NCI-H748 treated with DMSO at 0.1 percent for 48 hours (cell line): Measurements from ENCODE around the gene NUF2.
"Not testable (repeated sequence)": the region's sequence is repeated elsewhere in the genome, so short reads cannot be mapped to it uniquely, and the experiment has no call there.

ENCODE experiments used
- DNase-seq: peaks from one replicate; lab custom pipeline; 2025; lab: John Stamatoyannopoulos, UW

Gene NUF2

DNA sequence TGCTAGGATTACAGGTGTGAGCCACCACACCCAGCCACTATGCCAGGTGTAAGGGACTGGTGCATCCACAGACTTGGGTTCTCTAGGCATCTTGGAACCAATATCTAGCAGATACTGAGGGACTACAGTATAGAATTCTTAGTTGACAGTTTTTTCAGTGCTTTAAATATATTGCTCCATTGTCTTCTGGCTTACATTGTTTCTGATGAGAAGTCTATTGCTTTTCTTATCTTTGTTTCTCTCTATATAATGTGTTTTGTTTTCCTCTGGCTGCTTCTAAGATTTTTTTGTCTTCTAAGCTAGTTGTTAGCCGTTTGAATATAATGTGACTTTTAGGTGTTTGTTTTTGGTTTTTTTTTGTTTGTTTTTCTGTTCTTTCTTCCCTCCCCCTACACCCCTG lies 13.5 kb downstream of the NUF2 start:
- DNase-seq: no peak

DNA sequence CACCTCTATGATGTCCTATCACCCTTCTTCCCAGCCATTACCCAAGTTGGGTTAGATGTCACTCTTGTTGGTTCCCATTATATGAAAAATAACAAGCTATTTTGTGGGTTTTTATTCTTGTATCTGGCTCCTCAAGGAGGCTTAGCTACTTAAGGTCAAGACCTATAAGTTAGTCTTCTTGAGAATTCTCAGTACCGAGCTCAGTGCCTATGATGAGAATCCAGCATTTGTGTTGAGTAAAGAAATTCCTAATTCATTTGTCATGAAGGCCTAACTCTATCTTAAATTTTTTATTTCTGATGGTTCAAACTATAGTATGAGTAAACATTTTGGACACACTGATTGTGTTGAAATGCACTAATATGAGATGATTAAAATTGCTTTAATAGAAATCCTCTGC lies 15.9 kb downstream of the NUF2 start:
- DNase-seq: no peak

DNA sequence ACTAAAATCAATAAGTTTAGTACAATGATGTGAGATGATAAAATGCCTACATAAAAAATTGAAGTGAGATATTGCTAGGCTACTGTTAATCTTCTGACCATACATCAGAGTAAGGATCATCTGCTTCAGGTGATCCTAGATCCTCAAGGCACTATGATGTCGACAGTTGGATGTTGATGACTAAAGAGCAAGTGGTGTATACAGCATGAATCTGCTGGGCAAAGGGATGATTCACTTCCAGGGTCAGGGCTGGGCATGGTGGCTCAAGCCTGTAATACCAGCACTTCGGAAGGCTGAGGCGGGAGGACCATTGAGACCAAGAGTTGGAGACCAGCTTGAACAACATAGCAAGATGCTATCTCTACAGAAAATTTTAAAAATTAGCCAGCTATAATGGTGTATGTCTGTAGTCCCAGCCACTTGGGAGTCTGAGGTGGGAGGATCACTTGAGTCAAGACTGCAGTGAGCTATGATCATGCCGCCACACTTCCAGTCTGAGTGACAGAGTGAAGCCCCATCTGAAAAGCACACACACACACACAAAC lies 24.6 kb downstream of the NUF2 start:
- DNase-seq: no peak

DNA sequence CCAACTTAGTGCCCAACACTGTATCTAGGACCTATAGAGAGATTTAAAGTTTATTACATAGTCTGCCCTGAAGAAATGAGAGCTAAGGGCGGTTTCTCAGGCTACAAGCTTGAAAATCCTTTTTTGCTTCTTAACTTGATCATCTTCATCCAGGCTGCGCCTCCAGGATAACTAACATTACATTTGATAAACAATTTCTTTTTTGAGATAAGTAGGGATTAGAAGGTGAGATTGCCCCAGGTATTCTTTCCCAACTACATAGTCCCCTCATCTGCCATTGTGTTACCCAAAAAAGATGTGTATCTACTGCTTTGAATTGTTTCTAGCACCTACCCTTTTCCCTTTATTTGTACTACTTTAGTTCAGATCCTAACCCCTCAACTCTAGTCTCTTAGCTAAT lies 25.4 kb downstream of the NUF2 start:
- DNase-seq: no peak

DNA sequence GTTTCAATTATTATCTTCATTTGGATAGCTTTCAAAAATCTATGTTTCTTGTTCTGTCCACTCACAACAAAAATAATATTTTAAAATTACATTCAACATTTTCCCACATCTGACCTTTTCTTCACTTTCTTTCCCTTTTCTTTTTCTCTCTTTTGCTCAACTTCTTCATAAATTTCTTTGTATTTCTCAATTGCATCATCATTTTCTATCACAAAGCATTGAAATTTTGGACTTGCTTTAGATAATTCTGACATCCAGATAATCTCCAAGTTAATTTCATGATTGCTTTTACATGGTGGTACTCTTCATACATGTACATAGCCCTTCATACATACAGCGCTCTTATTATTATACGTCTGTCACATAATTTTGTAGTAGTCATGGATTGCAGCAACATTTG lies 30.2 kb downstream of the NUF2 start:
- no peak for DNase-seq

DNA sequence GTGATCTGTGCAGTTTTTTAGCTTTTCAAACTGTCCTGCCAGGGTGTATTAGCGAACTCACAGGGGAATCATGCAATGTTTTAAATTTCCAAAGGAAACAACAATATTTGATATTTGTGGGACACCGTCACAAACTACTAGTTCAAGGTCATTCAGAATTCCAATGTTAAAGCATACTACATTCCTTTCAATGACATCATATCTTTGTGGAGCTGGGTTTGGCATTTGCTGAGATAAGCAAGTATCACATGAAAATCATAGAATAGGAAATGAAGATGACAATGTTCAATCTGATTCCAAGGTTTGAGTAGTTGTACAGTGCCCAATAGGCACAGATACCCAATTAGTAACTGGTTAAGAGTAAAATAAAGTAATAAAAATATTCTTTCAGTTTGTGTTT lies 35.6 kb downstream of the NUF2 start:
- DNase-seq: no peak

DNA sequence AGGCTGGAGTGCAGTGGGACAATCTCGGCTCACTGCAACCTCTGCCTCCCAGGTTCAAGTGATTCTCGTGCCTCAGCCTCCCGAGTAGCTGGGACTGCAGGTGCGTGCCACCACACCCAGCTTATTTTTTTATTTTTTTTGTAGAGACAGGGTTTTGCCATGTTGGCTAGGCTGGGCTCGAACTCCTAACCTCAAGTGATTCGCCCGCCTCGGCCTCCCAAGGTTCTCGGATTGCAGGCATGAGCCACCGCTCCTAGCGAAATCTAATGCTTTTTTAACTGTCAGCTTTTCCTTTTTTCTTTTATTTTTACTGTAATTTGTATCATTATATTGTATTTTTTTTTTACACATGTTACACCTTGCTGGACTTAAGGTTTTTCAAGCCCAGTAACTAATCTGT lies 36.4 kb downstream of the NUF2 start:
- DNase-seq: not testable (repeated sequence)

DNA sequence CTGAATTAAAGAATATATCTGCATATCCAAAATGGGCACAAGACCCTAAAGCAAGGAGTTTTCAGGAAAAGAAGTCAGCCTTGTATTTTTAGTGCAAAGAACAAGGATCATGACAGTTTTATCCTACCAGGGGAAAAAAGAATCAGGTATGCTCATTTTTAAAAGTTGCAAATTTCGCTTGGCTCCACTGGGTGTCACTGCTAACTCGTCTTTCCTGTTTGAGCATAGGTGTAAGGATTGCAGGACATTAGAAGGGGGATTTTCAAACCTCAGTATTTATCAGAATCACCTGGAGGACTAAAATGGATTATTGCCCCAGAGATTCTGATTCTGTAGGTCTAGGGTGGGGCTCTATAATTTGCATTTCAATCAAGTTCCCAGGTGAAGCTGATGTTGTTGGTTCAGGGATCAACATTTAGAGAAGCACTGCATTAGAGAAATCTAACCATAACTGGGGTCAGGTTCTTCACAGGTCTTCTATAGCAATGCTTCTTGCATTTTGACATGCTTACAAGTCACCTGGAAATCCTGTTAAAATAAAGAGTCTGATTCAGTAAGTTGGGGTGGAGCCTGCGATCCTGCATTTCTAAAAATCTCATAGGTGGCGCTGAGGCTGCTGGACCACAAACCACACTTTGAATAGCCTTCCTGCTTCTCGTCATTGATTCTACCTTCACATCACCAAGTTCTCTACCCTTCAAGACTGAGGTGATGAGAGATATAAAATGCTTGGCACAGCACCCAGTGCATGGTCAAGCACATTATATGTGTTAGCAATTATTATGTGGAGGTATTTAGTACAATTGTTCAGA lies 39.6 kb downstream of the NUF2 start:
- DNase-seq: peak; percentile 63

DNA sequence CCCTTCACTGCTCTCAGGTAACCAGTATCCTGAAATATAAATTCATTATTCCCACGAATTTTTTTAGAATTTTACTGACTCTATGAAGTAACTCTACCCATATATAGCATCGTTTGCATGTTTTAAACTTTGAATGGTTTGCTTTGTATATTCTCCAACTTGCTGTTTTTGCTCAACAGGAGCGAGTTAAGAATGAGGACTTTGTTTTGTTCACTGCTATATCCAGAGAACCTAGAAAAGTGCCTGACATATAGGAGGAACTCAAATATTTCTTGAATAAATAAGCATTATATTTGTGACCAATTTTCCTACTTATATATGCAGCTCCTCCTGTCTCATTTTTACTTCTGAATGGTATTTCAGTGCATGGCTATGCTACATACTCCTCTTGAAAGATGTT lies 43.4 kb downstream of the NUF2 start:
- no peak for DNase-seq

DNA sequence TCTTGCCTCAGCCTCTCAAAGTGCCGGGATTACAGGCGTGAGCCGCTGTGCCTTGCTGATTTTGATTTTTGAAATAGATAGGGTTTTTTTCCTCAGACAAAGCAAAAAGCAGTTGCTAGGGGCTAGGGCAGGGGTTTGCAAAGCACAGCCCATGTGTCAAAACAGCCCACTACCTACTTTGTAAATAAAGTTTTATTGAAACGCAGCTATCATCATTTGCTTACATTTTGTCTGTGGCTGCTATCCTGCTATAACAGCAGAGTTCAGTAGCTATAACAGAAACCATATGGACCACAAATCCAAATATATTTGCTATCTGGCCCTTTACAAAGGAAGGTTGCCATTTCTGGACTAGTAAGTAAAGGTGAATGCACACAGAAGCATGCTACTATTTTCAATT lies 44.8 kb downstream of the NUF2 start:
- DNase-seq: no peak

DNA sequence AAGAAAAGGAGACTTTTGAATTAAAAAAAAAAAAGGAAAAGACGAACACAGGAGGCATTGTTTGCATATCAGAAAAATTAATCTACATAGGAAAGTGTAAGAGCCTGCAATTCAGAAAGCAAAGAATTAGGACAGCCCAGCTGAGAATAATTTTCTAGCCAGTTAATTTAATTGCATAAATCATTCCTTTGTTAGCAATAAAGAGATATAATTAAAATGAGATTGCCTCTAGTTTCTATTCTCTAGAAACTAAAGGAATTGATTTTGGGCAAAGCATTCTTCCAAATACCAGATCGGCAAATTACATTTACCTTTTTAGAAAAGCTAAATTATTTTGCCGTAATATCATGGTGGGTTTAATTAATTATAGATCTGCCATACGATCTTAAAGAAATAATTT lies 46.0 kb downstream of the NUF2 start:
- DNase-seq: no peak

DNA sequence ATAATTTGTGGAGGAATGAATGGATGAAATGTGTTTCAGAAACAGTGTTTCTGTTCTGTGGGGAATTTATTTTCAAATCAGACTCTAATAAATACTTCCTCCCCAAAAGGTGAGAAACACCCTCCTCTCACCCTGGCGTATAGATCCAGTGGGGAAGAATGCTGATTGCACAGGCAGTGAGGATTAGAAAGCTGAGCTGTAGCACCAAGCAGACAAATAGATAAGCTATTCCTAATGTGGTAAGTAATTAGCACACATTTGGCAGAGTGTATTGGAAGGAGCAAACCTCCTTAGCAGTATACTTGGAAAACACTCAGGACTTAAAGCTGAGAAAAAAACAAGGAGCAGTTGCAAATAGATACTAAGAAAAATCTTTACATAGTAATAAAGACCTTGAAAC lies 50.8 kb downstream of the NUF2 start:
- no peak for DNase-seq

DNA sequence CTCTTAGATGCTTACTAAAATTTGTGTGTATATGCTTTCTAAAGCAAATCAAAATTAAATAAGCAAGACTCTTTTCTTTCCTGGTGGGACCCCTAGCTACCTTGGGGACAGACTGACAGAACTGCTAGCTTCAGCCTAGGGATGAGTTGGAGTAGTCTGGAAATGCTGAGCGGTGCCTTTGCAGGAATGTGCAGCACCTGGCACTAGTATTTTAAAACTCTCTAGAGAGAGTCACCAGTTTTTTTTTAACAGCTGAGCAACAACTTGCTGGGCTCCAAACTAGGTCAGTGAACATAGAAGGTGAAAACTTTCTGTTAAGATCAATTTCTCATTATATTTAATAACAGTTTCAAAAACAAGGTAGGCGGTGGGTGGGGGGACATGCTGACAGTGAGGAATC lies 56.8 kb downstream of the NUF2 start:
- no peak for DNase-seq

DNA sequence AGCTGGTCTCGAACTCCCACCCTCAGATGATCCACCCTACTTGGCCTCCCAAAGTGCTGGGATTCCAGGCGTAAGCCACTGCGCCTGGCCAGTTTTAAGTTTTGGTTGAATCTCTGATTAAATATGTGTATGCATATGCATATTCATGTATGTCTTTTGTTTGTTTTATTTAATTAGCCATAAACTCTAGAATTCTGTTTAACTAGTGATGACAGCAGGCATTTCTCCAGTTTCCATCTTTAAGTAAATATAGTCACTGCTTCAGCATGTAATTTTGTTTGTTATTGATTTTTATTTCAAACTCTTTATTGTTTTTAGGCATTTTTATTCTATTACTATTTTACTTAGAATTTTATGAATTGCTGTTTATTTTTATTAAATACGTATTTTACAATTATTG lies 58.0 kb downstream of the NUF2 start:
- no peak for DNase-seq

DNA sequence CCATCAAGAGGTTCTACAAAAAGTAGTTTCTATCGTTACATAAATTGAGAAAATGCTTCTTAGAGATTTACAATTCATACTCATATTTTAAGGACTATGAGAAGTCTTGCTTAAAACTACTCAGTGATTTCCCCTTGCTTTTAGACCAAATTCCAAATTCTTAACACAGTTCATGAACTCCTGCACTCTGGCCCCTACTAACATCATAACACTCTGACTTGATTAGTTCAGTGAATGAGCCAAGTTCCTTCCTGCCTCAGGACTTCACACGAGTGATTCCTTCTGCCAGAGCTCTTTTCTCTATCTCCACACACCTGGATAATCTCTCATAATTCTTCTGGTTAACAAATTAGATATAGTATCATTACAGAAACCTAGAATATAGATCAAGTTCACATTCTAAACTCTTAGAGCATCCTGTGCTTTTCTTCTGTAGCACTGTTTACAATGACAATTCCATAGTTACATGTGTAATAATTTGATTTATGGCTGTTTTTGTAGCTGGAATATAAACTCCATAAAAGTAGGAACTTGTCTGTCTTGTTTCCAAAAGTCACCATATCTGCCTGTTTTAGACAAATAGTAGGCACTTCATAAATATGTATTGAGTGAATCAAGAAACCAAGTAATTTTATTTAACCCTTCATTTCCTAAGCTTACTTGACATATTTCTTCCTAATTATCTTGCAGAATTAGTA lies 59.9 kb downstream of the NUF2 start:
- no peak for DNase-seq

DNA sequence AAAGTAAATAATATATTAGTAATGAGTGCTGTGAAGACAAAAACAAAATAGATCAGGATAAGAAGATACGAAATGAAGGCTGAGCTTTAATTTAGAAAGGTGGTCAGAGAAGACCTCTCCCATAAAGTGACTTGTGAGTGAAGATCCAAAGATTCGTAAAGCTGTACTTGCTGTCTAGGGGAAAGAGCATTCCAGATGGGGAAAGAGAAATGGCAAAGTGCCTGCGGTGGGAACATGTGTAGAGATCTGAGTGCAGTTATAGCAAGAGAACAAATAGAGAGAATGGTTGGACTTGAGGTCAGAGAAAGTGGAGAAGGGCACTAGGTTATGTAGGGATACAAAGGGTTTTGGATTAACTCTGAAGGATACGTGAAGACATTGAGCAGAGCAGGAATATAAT lies 60.6 kb downstream of the NUF2 start:
- no peak for DNase-seq

DNA sequence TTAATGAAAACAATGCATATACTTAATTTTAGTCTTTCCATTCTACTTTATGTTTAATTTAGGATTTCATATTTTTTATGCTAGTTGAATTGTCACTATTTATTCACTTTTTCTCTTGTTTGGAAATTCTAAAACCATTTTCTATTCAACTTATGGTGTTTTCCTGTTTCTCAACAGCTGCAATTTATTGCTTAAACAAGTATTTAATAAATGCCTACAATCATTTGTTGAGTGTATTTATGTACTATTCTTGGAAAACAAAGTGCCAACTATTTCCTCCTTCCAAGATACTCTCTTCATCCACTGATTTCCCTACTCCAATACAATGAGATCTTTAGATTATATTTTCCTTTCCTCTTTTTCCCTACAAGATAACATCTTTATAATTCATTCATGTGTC lies 65.4 kb downstream of the NUF2 start:
- DNase-seq: no peak

DNA sequence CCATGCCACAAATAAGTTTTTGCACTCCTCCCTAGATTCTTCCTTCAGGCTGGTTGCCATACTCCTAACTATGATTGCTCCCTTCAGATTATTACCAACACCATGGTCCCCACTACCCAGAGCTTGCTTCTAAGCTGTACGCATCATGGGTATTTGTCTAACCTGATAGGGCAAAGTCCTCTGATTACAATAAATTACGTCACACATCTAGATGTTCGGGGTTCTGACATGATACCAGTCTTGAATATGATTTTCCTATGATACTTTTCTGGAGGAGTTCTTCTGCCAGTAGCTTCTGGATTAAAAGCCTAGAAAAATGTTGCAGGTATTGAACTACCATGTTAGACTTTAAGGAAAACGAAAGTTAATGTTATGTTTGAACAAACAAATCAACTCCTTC lies 67.2 kb downstream of the NUF2 start:
- no peak for DNase-seq

DNA sequence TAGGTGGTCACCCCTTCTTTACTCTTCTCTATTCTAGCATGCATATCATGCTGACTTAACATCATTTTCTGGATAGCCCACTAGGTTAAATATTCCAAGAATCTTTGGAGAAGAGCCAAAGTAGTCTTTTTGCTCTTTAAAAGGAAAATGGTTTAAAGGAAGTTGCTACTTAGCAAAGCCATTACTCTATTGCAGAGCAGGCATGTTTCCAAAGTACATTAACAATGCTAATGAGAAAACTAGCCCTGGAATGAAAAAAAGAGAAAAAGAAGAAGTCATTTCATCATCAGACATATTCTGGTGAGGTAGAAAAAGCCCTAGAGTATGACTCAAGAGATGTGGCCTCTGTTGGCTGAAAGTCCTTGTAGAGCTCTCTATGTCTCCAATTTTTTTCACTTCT lies 74.0 kb downstream of the NUF2 start:
- DNase-seq: no peak

DNA sequence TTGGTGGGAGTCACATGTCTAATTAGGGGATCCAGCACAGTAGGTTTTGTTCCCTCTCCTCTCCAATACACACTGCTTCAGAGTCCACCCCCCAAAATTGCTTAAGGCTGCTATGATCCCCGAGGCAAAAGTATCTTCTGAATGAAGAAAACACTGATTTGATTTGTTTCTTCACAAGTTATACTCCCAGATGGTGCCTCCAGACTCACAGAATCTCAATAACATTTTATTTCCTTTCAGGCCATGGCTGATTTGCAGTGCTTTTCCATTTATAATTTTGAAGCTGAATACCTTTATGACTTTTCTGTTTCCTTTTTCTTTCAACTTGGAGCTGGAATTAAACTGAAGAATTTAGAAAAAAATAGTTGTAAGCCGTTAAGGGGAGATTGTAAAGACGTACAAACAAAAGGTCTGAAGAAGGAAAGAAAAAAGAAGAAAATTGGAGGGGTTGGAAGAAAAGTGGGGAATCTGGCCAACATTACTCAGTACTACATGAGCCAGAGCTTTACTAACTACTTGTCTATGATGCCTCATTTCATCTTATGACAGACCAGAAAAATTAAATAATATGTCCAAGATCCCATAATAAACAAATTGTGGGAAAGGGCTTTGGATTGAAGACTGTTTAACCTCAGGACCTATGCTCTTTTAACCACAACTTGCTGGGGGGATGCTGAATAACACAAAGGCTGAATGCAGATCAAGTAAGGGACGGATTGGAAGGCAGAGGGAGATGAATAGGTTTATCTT lies 75.9 kb downstream of the NUF2 start:
- no peak for DNase-seq

DNA sequence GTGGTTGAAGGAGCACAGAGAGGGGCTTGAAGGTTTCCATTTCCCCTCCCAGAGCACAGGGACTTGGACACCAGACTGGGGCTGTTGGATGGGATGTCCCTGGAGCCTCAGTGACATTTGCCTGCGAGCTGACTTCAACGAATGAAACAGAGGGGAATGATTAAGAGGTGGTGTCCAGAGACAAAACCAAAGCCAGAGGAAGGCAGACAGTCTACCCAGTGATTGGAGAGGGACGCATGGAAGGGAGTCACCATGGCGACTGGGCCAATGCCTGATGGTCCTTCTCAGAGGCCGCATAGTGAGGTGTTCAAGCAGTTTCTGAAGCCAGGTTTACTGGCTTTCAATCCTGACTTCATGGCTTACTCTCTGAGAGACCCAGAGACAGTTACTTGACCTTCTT lies 77.2 kb downstream of the NUF2 start:
- DNase-seq: no peak

DNA sequence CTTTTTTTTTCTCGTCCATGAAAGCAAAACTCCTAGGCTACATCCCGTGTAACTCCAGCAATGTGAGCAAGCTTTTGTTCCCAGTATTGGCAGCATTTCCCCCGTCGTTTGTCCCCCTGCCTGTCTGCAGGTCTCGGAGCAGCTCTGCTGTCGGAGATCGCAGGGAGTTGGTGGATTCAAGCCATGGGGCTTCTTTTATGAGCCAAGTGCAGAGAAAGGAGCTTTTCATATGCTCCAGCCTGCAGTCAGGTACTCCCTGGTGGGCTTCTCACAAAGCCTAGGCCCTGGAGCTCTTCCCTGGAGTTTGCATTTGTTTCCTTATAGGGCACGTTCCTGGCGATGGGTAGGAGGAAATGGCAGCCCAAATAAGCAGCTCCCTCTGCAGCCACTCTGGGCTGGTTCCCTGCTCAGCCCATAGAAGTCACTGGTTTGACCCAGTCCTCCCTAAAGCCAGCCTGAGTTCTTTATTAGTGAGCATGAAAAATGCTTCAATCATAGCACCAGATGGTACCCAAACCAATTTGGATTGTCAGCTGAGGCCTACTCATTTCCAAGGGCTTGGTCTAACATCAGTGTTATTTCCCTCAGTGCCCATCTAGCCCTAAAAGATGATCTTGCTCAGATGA lies 78.3 kb downstream of the NUF2 start:
- no peak for DNase-seq
